GM21825 (cell line): Measurements from ENCODE around the gene USP49.
"Not testable (repeated sequence)": the region's sequence is repeated elsewhere in the genome, so short reads cannot be mapped to it uniquely, and the experiment has no call there.

Experiments
- ATAC-seq: cut with Tn5 transposase; IDR thresholded peaks from one replicate; pipeline ENCODE4 v1.9.1; 2021; ENCODE audit warnings: mild to moderate bottlenecking, moderate library complexity; ENCODE audit not compliant: unreplicated experiment

Gene USP49

DNA sequence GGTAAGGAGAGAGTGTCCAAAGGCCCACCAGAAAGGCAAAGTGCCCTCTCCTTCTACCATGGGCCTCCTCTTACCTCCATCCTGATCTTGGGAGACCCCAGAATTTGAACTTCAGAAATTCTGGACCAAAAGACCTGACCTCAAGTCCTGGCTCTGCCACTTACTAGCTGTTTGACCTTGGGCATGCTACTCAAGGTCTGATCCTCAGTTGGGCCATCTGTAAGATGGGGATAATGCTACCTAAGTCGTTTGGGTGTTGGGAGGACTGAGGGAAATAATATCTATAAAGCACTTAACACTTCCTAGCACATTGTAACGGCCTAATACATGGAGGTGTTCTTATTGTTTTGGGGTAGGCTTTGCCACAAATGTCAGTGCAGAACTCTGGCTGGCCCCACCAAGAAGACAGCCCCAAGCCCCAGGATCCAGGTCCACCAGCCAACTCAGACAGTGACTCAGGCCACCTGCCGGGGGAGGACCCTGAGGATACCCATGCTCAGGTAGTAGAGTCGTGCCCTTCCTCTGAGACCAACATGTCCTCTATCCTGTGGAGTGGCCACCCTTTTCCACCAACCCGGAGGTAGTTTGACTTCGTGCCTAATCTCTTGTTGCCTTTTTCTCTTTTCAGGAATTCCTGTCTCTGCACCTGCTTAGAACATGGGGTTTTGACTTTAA lies 111.9 kb downstream of the USP49 start:
- no peak for ATAC-seq

DNA sequence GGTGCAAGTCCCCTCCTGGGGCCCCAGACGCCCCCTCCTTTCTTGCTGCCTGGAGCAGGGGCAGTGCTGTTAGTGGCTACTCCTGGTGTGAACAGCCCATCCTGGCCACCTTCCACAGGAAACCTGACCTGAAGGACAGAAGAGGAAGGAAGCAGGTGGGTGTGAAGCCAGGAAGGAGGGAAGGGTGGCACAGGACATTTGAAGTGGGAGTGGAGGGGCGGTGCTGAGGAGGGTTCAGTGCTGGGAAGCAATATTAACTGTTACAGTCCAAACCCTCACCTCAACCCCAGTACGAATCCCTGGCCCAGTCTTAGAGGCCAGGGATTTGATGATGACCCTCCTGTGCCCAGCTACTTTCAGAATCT lies 113.8 kb downstream of the USP49 start:
- ATAC-seq, result no peak

DNA sequence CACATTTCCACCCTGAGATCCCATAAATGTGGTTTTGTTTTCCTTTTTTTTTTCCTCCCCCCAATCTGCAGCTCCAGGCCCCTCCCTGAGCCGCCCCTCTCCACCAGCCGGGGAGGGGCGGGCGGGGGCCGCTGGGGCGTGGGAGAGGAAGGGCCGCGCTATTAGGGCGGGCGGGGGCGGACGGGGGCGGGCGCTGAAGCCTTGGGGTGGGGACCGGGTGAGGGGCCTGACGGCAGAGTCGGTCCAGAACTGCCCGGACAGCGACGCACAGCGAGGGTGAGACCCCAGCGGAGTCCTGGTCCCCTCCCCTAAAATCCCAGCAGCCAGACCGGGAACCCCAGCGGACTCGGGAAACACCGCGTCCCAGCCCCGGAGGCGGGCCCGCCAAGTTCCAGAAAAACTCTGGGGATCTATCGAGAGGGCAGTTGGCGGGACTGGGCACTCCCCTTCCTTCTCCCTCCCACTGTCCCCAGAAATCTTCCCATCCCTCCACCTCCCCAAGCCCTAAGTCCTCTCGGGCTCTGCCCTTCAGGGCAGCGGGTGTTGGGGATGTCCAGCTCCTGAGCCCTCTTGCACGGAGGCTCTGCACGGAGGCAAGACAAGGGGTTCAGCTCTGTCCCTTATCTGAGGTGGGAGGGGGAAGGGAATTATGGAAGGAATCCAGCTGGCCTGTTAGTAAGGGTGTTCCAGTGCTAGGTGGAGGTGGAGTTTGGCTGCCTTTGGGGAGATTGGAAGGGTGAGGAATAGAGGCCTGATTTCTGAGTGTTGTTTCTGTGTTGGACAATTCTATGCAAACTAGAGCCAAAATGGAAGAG lies 114.4 kb downstream of the USP49 start, which contains the start of gene PRICKLE4:
TSS of gene PRICKLE4 (plus strand) at position 232 of the 815 bp plus-strand sequence. CDS start 2,692 bp downstream, outside the sequence.
- no peak for ATAC-seq

DNA sequence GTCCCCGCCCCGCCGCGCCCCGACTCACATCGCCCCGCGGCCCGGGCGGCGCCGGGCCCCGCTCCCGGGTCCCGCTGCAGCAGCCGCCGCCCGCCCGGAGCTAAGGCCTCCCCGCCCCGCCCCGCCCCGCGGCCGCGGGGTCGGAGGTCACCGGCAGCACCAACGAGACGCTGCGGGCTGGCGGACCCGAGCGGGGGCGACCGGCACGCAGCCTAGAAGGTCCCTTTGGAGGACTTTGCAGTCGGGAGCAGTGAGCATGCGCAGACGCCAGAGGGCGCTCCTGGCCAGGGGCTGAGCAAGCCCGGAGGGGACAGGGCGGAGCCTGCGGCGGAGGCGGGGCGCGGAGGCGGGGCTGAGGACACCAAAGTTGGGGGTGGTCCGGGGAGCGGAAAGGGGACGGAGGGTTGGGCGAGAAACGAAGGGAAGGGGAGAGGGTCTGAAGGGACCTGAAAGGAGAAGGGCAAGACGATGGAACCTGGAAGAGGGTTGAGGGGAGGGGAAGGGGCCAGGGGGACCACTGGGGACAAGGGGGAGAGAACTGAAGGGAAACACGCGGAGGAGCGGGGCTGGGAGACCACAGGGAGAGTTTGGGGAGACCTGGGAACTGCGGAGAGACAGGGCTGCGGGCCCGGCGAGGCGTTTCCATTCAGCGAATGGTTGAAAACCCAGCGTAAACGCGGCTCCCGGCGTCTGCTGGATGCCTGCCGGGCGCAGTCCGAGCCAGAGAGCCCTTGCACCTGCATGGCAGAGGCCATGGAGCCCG lies 115.2 kb downstream of the USP49 start, which contains the start of gene FRS3:
TSS of gene FRS3 (minus strand) at position 113 of the 763 bp plus-strand sequence. CDS start 2,913 bp downstream, outside the sequence.
- peak; percentile 85 for ATAC-seq

DNA sequence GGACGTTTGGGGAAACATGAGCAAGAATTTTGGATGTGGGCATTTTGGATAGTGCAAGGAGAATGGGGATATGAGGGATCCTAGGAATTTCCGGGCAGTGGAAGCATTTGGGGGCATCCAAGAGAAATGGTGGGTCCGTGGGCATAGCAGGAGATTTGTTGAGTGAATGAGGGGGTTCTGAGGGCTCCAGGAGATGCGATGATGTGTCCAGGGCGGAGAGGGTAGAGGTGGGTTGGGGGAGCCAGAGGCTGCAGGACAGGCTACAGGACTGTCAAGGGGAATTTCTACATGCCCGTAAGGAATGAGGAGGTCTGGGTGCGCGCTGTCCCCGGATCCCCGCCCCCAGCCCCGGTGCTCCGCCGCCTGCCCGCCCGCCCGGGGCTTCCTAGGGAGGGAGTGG lies 115.8 kb downstream of the USP49 start:
- peak; percentile 5 for ATAC-seq

DNA sequence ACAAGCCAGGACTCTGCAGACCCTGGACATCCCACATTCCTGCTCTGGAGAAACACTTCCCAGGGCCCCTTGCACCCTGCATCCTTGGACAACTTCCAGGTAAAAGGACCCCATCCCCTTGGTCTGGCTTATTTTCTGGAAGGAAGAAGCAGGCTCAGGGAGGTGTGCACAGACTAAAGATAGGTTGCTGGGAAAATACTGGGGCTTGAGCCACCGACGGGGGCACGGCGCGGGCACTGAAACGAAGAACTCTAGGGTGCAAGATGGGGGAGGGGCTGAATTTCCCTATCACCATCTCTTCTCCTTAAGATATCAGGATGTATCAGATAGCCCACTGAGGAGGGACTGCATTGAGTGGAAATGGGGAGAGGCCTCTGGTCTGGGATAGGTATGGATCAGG lies 116.3 kb downstream of the USP49 start:
- ATAC-seq, result no peak

DNA sequence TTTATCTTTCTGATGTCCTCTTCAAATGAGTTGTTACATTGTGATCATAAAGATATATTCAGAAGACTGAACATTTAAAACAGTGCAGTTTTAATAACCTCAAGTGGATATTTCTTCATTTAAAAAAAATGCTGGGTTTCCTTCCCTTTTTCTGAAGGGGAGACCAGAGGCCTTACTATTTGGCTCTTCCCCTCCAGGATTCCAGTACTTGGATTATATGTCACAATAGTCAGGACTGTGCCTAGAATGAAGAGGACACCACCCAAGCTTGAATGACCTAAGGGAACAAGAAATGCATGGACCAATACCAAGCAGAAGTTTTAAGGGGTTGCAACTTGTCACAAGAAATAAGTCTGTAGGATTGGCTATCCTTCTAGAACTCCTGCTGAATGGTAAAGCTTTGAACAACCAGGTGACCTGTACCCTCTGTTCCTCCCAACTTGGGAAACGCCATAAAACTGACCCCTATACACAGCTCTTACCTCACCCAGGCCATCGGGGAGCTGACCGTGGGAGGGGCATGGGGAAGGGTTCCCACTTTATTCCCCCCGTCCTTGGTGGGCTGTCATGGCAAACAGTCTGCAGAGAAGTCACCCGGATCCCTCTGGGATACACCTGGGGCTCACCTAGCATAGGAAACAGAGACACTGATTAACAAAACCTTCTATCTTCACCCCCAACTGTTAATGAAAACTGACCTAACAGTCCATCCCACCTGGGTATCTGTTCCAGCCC lies 117.5 kb downstream of the USP49 start:
- no peak for ATAC-seq

DNA sequence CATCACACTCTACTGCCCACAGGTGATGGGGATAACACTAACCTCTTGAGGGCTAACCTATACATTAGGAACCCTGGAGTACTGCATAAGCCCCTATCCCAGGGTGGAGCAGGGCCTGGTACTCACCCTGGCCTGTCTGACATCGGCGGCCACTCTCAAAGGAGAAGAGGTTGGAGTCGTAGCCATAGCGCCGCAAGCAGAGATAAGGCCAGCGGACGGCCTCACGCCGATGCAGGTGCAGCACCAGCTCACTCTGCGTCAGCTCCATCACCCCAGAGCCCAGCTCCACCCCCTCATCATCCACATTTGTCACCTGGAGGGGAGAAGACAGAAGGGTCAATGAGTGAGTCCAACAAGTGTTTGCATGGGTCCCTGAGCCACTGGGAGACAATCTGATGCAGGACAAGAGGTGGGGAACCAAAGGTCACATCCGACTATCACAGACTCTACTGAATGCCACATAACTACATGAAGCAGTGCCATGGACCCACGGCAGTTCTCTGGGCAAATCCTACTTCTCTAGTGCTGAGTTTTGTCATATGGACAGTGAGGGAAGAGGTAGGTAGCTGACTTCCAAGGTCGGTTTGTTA lies 119.8 kb downstream of the USP49 start:
- no peak for ATAC-seq

DNA sequence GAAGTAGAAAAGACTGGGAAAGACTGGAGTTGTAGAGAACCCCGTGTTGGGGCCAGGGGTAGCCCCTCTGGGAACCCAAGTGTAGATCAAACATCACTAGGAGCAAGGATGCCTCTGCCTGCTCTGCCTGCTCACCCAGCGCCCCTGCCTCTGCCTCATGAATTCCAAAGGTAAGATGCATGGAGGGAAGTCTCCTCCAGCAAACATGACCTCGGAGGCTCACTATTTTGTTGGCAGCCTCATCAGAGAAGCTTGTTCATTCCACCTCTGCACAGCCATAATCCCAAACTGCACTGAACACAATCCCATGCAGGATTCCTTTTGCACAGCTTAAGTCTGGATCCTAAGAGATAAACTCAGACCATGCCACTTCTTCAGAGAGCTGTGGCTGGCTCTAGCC lies 120.3 kb downstream of the USP49 start:
- no peak for ATAC-seq

DNA sequence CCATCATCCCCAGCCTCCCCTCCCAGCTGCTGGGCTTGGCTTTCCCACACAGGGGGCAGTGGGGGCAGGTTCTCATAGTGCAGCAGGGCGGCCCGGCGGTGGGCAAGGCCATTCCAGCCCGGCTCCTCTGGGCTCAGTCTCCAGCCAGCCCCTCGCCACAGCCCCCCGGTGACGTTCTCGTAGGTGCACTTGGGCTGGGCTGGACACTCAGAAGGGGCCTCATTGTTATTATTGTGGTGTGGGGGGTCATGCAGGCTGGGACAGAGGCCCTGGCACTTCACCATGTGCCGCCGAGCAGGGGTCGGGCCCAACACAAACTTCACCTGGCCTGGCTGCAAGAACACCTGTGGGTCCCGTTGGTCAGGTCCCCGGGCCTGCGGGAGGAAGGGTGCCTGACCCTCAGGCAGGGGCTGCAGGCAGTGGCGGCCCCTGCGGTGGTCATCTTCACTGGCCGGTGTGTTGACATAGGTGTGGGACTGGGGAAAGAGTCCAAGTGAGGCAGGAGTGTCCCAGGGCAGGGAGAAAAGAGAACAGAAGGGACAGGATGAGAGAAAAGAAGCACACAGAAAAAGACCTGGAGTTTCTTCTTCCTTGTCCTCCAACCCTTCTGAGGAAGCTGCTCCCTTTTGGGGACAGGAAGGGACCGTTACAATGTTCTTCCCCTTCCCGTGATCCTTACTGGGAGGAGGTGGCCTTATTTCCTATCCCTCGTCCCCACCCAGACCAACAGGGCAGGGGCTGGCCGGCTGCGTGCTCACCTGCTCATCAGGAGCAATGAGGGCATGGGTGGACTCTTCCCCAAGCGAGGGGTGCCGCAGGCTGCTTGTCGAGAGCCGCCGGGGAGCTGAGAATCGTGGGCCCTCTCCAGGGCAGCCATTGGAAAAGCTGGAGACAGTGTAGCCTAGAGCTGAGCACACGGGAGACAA lies 123.9 kb downstream of the USP49 start:
- ATAC-seq, result no peak

DNA sequence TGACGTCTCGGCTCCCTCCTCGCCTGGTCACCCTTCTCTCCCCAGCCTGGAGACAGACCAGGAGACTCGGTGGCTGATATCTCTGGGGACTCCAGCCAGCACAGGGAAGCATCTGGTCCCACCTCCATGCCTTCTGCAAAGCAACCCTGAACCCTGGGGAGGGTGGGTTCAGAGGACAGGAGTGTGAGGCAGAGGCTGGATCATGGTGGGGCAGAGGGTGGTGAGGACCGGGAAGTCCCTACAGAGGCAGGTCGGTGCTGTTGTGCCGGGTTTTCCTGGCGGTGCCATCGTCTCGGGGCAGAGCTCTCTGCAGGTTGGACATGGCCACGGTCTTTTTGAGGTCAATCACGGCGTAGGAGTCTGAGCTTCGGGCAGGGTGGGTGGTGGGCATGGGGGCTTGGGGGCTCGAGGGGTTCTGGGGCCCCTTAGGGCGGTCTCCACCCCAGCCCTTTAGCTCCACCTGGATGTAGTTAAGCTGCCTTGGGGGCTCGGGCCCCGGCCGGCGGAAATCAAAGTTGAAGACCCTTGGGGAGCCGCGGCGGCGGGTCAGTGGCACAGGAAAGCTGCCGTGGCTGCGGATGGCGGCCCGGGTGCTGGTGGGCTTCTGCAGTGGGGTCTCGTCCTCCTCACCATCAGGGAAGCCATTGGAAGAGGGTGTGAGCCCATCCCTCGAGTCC lies 124.7 kb downstream of the USP49 start:
- no peak for ATAC-seq

DNA sequence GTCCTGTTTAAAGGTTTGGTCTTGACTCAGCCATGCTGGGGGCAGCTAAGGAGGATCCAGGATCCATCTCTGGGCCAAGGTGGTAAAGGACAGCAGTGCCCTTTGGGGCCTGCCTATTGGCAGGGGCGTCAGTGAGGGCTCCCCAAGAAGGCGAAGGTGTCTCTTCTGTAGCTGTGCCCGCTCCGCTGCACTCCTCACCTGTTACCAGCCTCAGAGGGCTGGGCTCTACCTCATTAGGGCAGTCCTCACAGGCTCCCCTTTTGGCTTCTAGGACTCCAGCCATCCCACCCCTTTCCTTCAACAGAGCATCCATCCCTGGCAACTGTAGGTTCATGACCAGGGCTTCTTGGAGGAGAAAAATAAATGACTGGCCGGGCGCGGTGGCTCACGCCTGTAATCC lies 125.8 kb downstream of the USP49 start:
- no peak for ATAC-seq

DNA sequence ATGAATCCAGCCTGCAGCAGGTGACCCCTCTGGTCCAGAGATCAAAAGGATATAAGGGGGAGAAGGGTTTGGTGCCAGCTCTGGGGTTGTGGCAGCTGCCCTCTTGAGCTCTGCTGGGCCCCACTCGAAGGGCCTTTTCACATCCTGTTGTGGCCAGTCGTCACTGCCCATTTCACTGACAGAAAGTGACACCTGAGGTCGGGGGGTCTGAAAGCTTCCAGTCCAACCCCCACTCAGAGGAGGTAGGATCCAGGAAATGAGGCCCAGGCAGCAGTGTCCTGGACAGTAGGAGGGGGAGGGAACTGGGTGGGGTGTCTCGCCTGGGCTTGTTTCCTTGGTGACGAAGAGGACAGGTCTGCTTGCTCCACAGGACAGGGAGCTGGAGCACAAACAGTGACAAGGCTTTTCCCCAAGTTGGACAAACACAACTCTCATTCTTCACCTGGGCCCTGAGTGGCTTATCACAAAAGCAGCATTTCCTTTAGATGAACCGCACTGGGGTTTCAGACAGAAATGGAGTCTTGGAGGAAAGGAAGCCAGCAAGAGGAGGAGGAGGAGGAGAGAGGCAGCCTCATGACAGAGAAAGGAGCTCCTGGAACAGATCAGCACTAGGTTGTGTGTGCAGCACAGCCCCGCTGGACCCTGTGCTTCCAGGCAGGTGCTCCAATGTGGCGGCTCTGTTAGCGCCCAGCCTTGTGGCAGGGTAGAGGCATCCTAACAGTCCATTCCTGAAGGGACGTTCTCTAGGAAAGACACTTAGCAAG lies 126.4 kb downstream of the USP49 start:
- ATAC-seq, result no peak

DNA sequence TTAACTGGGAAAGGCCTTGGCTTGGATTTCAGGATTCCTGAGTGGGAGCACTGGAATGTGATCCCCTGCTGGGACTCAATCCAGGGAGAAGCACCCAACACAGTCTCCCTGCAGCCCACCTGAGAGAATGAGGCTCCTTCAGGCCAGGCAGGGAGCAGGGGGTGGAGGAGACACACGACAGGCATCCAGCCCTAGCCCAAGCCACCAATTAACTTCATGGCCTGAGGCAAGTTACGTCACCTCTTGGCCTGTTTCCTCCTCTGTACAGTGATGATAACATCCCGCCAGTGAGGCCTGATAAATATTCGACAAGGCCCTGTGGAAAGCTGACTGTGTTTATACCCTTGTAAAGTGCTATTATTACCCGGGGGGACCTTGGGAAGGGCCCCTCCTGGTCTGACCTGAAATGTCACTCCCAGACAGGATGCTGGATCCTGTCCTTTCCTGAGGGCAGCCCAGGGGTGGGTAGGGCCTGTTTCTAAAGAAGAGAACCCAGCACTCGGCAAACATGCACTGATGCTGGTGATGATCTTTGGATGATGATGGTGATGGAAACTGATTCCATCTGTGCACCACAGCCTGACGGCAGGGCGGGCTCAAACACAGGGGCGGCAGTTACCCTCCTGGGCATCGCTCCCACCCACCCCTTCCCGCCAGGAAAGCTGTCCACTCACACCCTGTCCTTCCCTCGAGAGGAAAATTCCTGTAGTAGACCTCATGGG lies 127.9 kb downstream of the USP49 start:
- ATAC-seq, result no peak

DNA sequence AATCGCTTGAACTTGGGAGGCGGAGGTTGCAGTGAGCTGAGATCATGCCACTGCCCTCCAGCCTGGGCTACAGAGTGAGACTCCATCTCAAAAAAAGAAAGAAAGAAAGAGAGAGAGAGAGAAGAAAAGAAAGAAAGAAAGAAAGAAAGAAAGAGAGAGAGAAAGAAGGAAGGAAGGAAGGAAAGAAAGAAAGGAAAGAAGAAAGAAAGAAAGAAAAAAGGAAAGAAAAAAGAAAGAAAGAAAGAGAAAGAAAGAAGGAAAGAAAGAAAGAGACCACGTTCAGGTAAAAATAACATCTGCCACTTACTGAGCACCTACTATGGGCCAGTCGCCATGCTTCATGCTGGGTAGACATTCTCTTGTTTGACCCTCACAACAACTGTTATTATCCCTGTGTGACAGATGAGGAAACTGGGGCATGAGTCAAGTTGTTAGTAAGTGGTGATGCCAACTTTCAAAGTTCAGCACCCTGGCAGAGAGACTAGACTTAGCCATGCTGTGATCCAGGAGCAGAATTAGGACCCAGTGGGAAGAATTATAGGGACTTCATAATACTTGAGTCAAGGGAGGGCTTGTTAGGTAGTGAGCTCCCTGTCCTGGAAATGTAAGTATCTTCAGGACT lies 129.0 kb downstream of the USP49 start:
- not testable (repeated sequence) for ATAC-seq

DNA sequence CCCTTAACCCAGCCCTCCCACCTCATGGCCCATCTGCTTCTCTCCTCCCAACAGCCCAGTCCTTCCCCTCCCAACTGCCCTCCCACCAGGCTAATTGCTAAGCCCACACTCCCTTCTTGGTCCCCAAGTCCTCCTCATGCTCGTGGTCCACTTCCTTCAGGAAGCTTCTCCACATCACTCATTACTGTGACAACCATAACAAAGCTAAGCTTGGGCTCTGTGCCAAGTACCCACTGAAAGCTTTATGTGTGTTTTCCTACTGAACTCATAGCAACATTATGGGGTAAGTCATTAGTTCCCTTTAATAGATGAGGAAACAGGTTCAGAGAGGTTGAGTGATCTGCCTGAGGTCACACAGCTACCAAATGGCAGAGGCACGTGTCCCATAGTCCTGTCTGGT lies 131.7 kb downstream of the USP49 start:
- ATAC-seq, result no peak
